IPS-18c (cell line): ENCODE results near the gene VPS16.
"Not testable (repeated sequence)": the region's sequence is repeated elsewhere in the genome, so short reads cannot be mapped to it uniquely, and the experiment has no call there.

Experiments
- H3K4me3 ChIP-seq: 2 replicates; pipeline ENCODE4 v1.7.0; 2013; ENCODE audit warnings: low read depth, mild to moderate bottlenecking, low read length, moderate library complexity; ENCODE audit not compliant: insufficient read depth
- H3K9me3 ChIP-seq: one replicate; pipeline ENCODE4 v1.6.1; 2013; ENCODE audit warnings: mild to moderate bottlenecking, low read length, moderate library complexity; ENCODE audit not compliant: control insufficient read depth, insufficient read depth

VPS16 gene

DNA sequence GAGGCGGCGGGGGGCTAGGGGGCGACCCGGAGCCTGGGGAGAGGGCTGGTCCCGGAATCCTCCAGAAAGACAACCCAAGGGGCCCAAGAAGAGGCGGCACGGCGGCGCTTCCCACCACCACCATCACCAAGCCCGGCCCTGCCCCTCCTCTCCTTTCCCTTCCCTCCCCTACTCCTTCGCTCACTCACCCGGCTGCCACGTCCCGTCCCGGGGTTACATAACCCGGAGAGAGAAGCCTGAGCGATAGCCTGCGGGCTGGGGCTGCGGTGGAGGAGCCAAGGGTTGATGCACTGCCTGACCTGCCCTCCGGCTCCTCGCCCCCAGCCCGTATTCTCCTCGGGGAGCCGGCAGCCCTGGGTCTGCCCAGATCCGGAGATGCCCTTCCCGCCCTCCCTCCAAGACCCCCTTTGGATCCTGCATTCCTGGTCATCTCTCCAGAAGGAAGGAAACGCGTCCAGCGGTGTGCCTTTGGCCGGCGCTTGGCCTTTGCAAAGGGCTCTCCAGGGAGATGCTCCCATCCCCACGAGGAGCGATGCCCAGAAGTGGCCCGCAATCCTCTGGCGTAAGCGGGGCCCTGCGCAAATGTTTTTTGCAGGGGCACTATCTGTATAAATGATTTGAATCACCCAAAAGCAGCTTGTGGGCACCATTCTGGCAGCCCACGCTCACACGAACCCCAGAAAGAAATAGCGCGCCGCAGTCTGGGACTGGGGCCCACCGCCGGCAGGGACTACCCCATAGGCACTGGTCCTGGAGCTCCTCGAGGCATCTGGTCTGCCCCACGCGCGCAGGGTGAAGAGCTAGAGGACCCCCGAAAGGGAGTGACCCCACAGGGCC is 35.5 kb upstream of the VPS16 start:
- H3K9me3 ChIP-seq, result no peaks in the 10 kb centered on the region
- H3K4me3 ChIP-seq, result peak overlapping the region; percentile 30; the same call in 1 of the 2 replicates

DNA sequence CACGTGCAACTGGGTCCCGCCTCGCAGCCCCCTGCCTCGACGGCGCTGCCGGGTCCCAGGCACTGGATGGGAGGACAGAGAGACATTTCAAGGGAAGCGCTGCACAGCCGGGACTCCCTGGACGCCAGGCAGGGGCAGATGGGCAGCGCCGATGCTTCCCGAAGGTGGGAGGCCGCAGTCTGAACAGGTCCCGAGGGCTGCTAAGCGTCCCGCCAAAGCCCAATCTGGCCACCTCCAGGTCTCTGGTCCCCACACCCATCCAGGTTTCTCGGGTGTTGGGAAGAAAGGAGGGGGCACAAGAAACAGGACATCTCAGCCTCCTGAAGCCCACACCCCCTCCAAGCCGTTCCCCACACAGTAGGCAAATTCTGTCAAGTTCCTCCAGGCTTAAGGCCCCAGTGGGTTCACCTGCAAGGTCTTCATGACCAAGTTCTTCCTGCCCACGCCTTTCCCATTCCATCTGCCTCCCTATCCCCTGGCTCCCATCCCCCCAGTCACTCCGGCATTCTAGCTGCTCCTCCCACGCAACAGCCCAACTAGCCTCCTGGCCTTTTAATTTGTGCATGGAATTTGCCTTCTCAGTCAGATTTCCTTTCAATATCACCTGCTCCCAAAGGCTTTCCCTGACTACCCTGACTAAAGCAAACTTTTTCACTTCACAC is 34.7 kb upstream of the VPS16 start:
- H3K9me3 ChIP-seq, result no peaks in the 10 kb centered on the region
- H3K4me3 ChIP-seq, result no peak overlapping the region

DNA sequence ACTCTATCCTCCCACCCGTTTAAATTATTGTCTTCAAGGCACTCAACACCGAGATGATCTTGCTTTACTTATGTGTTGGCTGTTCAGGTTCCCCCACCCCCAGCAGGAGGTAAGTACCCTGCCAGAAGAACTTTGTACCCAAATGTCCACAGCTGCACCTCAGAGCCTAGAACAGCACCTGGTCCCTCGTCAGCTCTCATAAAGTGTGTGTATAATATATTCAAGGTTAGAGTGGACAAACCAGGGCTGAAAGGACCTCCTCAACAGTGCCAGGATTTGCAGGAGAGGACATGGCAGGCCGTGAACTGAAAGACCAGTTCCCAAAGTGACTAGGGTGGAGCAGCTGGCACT is 34.2 kb upstream of the VPS16 start:
- Histone ChIP-seq H3K9me3 (no peaks in the 10 kb centered on the region), H3K4me3 (no peak overlapping the region)

DNA sequence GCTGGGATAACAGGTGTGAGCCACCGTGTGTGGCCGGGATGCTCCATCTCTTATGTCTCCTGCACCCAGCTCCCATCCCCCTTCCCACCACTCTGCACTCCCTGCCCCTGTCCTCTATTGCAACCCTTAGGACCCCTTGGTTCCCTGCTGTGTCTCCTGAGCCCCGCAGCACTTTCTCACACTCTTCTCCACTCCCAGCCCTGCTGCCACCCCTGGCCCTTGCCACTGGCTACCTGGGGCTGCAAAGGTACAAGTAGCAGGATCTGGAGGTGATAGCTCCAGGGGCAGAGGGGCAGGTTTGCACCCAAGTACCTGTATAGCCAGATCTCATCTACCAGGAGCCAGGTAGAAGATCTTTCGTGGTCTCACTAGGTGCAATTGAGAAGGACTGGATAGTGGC is 33.5 kb upstream of the VPS16 start:
- no peaks in the 10 kb centered on the region for H3K9me3 ChIP-seq
- H3K4me3 ChIP-seq, result no peak overlapping the region

DNA sequence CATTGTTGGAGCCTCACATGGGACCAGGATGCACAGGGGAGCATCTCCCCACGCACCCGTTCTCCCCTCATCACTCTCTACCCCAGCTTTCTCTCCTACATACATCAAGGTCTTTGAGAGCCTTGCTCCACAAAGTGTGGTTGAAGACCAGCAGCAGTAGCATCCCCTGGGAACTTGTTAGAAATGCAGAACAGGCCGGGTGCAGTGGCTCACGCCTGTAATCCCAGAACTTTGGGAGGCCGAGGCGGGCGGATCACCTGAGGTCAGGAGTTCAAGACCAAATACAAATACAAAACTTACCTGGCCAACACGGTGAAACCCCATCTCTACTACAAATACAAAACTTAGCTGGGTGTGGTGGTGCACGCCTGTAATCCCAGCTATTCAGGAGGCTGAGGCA is 32.6 kb upstream of the VPS16 start:
- H3K9me3 ChIP-seq, H3K4me3 ChIP-seq: not testable (repeated sequence)

DNA sequence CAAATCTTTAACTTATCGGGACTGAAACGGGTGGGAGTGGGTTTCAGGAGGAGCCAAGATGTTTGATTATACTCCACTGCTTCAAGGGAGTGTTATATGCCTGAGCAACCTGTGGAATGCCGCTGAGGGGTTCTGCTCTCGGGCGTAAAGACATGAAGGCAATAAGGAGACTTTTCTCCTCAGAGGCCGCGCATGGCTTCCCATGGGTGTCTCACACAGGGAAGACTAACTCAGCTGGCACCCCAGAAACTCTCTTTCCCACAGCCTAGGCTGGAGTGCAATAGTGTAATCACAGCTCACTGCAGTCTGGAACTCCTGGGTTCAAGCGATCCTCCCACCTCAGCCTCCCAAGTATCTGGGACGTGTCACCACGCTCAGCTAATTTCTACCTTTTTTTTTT is 30.9 kb upstream of the VPS16 start:
- H3K4me3 ChIP-seq, result no peak overlapping the region

DNA sequence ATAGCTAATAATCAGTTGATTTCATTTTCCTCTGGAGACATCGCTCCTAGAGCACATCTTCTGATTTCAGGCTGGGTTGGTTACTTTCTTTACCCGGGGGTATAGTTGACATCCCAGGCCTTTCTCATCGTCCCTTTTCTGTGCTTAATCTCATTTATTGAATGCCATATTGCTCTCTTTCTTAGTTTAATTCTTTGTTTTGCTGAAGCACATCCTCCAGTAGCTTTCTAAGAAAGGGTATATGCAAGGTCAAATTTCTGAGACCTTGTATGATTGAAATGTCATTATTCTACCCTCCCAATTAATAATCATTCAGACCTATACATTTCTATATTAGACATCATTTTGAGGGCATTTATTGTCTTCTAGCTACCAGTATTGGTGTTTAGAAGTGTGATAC is 28.4 kb upstream of the VPS16 start:
- H3K9me3 ChIP-seq, result no peaks in the 10 kb centered on the region
- H3K4me3 ChIP-seq, result no peak overlapping the region

More for the DNA sequence above, 30.9 kb upstream of the VPS16 start:
- H3K9me3 ChIP-seq, result no peaks in the 10 kb centered on the region

DNA sequence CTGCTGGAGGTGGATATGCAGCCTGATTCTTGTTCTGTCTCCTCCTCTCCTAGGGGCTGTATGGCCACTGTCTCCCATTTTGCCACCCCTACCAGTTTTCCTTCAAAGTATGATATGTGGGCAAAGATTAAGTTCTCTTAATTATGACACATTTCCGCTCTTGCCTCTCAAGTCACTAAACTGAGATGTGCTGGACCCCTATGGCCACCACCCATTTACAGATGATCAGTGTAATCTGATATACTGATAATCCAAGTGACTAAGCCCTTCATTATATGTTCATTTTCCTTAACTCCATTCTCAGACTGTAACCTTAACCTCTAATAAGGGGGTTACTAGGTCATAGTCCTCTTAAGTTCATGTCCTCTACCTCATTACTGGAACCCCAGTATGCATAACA is 26.5 kb upstream of the VPS16 start:
- no peaks in the 10 kb centered on the region for H3K9me3 ChIP-seq
- no peak overlapping the region for H3K4me3 ChIP-seq

DNA sequence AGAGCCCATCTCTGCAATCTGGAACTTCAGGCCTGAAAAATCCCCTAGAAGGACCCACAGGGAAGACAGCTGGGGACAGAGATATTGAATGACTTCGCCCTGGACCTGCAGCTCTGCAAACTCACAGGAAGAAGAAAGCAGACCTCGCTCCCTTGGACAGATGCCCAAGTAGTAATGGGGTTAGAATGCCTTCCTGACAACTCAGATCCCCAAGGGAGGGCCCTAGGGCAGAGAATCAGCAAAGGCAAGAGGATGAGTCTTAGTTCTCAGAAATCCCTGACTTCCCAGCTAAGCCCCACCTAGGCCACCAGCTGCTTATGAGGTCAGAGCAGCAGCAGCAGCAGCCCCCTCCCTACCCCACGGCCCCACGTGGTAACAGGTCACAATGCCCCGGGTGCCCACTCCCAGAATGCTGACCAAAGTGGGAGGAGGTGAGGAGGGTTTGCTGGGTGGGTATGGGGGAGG is 25.9 kb upstream of the VPS16 start, which contains the start of gene C20orf141:
Gene C20orf141 (plus strand): TSS at position 401 of the 465 bp plus-strand sequence. CDS start 198 bp downstream, outside the sequence.
- no peak within 1 kb of the TSS for H3K4me3 ChIP-seq
- H3K9me3 ChIP-seq, result no peaks in the 10 kb centered on the region

DNA sequence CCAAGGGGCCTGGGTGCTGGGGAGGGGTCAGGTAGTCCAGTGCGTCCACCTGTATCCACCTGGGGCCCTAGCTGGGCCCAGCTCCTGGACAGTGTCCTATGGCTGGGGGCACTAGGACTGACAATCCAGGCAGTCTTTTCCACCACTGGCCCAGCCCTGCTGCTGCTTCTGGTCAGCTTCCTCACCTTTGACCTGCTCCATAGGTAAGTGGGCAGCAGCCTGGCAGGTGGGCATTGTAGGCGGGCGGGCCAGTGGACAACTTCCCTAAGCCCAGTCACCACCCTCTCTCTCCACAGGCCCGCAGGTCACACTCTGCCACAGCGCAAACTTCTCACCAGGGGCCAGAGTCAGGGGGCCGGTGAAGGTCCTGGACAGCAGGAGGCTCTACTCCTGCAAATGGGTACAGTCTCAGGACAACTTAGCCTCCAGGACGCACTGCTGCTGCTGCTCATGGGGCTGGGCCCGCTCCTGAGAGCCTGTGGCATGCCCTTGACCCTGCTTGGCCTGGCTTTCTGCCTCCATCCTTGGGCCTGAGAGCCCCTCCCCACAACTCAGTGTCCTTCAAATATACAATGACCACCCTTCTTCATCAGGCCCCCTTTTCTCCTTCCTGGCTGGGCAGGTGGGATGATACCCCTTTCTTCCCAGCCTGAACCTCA is 25.2 kb upstream of the VPS16 start:
- no peak overlapping the region for H3K4me3 ChIP-seq
- no peaks in the 10 kb centered on the region for H3K9me3 ChIP-seq

DNA sequence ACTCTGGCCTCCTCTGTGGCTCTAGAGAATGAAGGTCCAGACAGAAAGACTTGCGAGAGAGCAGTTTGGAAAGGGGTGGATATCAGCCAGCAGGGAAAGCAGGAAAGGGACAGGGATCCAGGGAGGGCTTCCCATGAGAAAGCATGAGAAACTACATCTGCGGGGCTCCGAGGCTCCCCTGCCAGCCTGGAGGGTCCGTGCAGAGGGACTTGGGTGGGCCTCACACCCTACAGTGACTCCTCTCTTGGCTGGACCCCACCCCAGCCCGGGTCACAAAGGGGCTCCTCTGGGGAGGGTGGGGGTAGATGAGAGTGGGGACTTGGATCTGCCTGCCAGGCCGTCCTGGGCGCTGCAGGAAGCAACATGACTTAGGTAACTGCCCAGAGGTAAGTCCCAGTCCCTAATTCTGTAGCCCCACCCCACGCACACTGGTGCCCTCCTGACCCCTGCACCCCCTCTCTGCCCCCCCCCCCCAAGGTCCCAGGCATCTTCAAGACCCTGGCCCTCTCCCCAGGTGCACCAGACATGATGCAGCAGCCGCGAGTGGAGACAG is 24.4 kb upstream of the VPS16 start, which contains the start of gene TMEM239:
Gene TMEM239 (plus strand): TSS at position 335 of the 553 bp plus-strand sequence. CDS start 191 bp downstream, at position 526.
- Histone ChIP-seq H3K4me3 (no peak within 1 kb of the TSS), H3K9me3 (no peaks in the 10 kb centered on the region)

DNA sequence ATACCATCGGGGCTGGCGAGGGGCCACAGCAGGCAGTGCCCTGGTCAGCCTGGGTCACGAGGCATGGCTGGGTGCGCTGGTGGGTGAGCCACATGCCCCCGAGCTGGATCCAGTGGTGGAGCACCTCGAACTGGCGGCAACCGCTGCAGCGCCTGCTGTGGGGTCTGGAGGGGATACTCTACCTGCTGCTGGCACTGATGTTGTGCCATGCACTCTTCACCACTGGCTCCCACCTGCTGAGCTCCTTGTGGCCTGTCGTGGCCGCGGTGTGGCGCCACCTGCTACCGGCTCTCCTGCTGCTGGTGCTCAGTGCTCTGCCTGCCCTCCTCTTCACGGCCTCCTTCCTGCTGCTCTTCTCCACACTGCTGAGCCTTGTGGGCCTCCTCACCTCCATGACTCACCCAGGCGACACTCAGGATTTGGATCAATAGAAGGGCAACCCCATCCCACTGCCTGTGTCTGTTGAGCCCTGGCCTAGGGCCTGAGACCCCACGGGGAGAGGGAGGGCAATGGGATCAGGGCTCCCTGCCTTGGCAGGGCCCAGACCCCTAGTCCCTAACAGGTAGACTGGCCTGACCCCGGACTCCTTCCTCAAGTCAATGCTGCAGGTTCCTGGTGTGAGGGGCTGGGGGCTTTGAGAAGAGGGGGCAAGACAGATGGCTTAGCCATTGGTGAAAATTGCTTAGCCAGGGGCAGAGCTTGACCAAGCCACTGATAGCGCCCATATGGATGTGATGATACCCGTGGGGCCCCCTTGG is 23.8 kb upstream of the VPS16 start:
- no peak overlapping the region for H3K4me3 ChIP-seq

DNA sequence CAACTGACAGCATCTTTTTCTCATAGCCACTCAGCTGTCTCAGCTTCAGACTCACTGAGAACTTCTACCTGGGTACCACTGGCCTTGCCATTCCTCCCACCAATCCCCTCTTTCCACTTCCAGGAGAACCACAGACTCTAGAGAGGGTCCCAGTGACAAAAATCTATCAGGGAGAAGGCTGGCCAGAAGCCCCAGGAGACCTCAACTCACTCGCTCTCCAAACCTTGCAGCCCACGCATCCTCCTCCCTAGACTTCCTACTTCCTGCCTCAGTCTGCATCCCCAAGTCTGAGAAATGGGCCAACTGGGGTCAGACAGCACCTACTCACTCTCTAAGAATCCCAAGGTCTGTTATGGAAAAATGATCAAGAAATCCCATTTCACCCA is 23.2 kb upstream of the VPS16 start:
- Histone ChIP-seq H3K4me3 (no peak overlapping the region), H3K9me3 (no peaks in the 10 kb centered on the region)

More for the DNA sequence above, 23.8 kb upstream of the VPS16 start:
- no peaks in the 10 kb centered on the region for H3K9me3 ChIP-seq

DNA sequence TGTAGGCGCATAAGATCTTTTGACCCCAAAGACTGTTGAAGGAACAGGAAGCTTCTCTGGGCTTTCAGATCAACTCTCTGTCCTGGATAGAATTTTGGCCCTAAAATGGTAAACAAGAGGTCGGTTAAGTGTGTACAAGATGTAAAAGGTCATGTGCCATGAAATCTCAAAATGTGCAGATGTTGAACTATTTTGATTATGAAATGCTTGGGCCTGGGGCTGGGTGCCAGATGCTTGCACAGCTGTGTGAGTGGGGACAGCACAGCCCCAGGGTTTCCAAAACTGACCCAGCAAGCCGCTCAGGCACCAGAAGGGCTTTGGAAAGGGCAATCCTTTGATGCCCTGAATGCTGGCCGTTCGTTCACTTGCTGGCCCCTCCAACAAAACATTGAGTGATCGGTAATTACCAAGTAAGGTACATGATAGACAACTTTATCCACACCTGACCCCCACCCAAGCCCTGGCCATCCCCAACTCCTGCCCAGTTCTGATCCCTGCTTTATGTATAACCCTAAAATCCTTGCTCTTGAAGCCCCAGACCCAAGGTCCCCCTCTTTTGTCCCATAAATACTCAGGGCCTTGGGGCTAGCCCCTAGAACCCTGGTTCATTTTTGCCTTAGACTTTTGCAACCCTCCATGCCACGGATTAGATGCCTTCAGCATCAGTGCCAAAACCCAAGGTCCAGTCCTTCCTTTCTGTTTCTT is 22.5 kb upstream of the VPS16 start:
- H3K4me3 ChIP-seq, result no peak overlapping the region
- no peaks in the 10 kb centered on the region for H3K9me3 ChIP-seq

DNA sequence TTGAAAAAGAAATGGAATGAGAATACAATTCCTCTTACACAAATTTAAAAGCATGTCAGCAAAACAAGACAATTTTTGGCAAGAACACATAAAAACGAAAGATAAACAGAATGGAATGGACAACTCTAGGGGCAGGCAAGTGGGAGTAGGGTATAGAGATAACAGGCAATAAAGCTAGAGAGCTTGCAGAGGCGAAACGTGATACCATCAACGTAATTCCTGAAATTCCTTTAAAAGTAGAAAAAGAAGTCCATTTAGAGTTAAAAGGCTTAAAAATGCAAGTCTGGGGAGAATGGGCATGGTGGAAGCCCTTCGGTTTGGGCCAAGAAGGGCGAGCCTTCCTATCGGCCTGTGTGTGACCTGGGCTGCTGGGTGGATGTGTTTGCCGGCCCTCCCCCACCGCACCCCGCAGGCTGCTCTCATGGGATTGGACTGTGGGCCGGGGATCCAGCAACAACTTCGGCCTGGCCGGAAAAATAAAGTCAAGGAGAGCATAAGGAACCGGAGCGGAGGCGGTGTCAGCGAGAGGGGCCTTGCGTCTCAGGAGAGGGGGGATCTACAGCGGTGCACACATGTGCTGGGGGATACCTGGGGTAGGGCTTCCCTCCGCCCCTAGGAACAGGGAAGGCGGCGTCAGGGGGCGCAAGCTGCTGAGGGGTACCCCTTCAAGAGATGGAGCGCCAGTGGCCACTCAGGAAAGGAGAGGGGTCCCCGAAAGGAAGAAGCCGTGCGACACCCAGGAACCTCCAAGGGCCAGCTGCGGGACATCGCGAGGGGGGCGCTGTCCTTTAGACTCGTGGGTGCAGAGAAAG is 20.3 kb upstream of the VPS16 start:
- H3K4me3 ChIP-seq, result no peak overlapping the region; the same call in 1 of the 2 replicates
- H3K9me3 ChIP-seq, result no peaks in the 10 kb centered on the region
